NCI-H69 (cell line): ENCODE results near the gene RNF135.
"Not testable (repeated sequence)": the region's sequence is repeated elsewhere in the genome, so short reads cannot be mapped to it uniquely, and the experiment has no call there.

Experiments
- DNase-seq: peaks from one replicate; lab custom pipeline; 2025; lab: John Stamatoyannopoulos, UW

The RNF135 gene

DNA sequence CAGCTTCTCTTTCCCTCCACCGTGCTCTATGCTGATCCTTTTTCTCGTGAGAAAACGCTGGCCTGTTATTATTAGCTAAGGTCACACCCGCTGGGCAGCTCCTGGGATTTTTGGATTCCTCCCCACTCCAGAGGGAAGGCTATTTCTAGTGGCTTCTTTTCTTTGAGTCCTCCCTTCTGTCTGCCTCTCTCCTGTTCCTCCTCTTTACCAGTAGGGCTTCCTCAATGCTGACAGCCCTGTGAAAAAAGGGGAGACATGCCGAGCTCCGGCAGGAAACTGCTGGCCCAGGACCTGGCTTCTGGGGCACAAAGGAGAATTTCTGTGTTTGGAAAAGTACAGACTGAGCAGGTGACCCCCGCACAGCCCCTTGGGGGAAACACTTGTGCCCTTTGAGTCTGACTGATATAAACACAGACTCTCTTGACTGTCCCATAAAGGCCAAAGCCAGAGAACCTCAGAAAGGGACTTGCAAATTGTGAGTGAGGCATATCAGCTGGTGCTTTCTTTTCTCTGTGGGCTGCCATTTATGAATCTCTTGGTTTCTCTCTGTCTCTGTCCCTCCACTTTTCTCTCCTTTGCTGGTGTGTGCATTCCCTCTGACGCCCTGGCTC, 14.0 kb upstream of the RNF135 start:
- no peak for DNase-seq

- DNase-seq: no peak
These were observed 13.1 kb upstream of the RNF135 start for GRCh38 chr17:30957741-30958140.

DNA sequence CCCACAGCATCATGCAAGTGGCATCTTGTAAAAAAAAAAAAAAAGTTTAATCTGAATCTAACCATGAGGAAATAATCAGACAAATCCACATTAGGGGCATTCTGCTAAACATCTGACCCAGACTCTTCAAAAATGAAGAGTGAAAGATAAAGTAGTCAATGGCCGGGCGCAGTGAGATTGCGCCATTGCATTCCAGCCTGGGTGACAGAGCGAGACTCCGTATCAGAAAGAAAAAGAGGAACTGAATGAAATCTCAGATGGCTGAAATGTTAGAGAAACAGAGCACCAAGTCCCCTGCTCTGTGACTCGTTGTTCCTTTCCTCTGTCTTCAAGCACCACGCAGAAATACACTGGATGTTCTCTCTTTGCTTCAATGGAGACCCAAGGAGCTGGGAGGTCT, 12.7 kb upstream of the RNF135 start:
- no peak for DNase-seq

GRCh38 chr17:30961209-30962188, 9.3 kb upstream of the RNF135 start:
- no peak for DNase-seq

GRCh38 chr17:30964312-30964711, 6.5 kb upstream of the RNF135 start:
- DNase-seq: not testable (repeated sequence)

DNA sequence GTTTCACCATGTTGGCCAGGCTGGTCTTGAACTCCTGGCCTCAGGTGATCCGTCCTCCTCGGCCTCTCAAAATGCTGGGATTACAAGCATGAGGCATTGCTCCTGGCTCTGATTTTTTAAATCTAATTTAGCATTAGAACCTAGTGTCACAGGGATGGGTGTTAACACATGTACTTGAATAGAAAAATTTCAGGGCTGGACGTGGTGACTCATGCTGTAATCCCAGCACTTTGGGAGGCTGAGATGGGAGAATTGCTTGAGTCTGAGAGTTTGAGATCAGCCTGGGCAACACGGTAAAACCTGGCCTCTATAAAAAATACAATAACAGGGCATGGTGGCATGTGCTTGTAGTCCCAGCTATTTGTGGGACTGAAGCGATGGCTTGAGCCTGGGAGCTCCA, 6.0 kb upstream of the RNF135 start:
- no peak for DNase-seq

DNA sequence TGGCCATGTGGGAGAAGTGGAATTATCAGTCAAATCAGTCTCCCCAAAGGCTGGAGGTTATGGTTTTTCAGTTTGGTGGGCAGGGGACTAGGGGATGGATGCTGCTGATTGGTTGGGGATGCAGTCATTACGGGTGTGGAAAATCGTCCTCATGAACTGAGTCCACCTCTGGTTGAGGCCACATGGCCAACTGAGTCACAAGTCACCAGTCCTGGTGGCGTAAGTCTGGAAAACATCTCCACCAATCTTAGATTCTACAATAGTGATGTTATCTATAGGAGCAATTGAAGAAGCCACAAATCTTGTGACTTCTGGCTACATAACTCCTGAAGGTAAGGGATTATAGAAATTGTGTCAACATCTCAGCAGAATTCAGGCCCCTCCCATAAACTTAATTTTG, 5.2 kb upstream of the RNF135 start:
- DNase-seq: no peak

DNA sequence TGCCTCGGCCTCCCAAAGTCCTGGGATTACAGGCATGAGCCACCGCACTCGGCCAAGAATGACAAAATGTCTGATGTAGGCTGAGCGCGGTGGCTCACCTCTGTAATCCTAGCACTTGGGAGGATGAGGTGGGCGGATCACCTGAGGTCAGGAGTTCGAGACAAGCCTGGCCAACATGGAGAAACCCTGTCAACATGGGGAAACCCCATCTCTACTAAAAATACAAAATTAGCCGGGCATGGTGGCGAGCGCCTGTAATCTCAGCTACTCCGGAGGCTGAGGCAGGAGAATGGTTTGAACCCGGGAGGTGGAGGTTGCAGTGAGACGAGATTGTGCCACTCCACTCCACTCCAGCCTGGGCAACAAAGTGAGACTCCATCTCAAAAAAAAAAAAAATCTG, 2.9 kb upstream of the RNF135 start:
- not testable (repeated sequence) for DNase-seq

GRCh38 chr17:30969989-30970830, 629 bp upstream of the RNF135 start:
- DNase-seq: peak; percentile 29

DNA sequence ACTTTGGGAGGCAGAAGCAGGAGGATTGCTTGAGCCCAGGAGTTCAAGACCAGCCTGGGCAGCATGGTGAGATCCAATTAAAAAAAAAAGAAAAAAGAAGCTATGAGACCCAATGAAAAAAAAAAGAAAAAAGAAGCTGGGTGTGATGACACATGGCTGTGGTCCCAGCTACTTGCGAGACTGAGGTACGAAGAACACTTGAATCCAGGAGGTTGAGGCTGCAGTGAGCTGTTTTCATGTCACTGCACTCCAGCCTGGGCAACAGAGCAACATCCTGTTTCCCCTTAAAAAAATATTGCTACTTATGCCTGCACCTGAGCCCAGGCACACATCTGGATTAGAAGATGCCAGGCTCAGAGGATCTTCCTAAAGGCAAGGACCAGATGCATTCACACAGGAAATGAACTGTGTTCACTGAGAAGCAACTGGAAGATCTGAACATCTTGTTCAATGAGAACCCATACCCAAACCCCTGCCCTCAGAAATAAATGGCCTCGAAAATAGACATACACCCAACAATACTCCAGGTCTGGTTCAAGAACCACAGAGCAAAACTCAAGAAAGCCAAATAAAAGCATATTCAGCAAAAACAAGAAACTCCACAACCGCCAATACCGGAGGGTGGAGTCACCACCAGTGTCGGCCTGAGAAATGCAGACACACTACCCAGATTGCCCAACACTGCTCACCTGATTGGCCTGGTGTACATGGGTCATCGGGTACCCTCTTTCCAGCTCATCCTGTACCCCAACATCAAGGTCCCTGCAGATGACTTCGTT, 4.4 kb downstream of the RNF135 start:
- DNase-seq: no peak

DNA sequence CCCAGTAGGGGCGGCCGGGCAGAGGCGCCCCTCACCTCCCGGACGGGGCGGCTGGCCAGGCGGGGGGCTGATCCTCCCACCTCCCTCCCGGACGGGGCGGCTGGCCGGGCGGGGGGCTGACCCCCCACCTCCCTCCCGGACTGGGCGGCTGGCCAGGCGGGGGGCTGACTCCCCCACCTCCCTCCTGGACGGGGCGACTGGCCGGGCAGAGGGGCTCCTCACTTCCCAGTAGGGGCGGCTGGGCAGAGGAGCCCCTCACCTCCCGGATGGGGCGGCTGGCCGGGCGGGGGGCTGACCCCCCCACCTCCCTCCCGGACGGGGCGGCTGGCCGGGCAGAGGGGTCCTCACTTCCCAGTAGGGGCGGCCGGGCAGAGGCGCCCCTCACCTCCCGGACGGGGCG, 9.1 kb downstream of the RNF135 start:
- DNase-seq: not testable (repeated sequence)

DNA sequence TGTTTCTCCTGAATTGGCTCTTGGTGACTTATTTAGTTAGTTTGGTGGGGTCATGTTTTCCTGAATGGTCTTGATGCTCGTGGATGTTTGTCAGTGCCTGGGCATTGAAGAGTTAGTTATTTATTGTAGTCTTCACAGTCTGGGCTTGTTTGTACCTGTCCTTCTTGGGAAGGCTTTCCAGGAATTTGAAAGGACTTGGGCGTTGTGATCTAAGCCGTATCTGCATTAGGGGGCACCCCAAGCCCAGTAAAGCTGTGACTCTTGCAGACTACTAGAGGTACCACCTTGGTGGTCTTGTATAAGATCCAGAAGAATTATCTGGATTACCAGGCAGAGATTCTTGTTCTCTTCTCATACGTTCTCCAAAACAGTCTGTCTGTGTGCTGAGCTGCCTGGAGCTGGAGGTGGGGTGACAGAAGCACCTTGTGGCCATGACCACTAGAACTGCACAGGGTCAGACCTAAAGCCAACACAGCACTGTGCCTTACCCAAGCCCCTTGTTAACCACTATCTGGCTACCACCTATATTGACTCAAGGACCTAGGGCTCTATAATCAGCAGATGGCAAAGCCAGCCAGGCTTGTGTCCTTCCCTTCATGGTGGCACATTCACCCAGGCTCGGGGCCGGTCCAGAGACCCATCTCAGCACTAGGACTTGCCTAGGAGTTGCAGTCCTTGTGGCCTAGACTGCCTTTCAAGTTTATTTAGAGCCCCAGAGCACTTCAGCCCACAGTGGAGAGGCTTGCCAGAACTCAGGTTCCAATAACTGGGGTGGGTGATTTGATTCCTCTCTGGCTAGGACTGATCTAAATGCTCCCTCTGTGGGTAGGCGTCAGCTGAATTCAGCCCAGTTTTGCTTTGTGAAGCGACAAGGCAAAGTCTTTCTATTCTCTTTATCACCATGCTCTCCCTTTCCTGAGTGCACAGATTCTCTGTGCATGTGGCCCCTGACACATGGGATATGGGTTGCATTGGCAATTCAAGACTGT, 11.0 kb downstream of the RNF135 start:
- no peak for DNase-seq

DNA sequence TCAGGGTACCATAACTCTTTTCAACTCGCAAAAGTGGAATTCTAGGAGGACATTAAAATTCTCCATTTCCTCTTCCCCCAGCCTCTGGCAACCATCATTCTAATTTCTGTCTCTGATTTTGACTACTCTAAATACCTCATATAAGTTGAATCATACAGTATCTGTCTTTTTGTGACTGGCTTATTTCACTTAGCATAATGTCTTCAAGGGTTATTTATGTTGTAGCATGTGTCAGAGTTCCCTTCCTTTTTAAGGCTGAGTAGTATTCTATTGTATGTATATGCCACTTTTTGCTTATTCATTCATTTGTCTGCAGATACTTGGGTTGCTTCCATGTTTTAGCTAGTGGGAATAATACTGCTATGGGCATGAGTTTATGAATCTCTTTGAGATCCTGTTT, 12.0 kb downstream of the RNF135 start:
- no peak for DNase-seq

- DNase-seq: no peak
These were observed 19.6 kb downstream of the RNF135 start for GRCh38 chr17:30990458-30990857.

GRCh38 chr17:30992551-30992950, 21.7 kb downstream of the RNF135 start:
- no peak for DNase-seq

DNA sequence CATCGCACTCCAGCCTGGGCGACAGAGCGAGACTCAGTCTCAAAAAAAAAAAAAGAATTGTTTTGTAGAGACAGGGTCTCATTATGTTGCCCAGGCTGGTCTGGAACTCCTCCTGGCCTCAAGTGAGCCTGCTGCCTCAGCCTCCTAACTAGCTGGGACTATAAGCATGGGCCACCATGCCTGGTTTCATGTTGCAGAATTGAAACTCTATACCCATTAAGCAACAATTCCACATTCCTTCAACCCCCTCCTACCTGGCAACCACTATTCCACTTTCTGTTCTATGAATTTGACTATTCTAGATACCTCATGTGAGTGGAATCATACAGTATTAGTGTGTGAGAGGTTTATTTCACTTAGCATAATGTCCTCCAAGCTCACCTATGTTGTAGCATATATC, 24.5 kb downstream of the RNF135 start:
- DNase-seq: no peak

DNA sequence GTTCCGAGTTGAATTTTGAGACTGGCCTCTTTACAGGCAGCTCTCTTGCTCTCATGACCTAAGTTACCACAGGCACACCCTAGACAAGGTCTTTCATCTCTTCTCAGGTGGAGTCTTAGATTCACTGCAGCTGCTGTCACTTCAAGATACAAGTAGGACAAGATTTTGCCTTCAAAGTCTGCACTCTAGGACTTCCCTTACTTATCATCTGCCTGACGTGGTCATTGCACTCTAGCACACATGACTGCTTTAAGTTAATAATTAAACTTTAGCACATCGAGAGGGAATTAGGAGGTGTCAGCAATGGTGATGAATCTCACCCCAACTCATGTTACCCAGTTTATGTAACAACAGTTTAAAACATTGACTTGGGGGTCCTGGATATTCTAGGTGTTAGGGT, 25.6 kb downstream of the RNF135 start:
- no peak for DNase-seq

DNA sequence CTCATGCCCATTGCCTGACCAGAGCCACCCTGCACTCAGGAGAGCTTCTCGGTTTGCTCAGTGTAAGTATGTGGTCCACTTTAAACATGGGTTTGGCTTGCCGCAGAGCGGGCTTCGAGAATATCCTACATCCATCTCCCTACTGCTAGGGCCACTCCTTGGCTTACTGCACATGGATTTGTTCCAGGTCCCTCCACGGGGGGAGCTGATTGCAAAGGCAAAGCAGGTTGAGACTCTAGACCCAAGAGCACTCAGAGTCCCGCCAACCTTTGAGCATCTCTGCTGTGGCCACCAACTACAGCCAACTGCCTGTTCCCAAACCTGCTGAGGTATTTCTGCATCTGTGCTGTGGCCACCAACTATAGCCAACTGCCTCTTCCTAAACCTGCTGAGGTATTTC, 26.4 kb downstream of the RNF135 start:
- DNase-seq: no peak

- DNase-seq: no peak
These were observed 27.0 kb downstream of the RNF135 start for GRCh38 chr17:30997842-30998241.

GRCh38 chr17:31002047-31002446, 31.2 kb downstream of the RNF135 start:
- no peak for DNase-seq
